Peyer's patch (tissue), 4 donors: Measurements from ENCODE around the gene INTS1. TPM values are rescaled to one million over a fixed set of nuclear protein-coding genes. Genes with fewer than 3 reads are reported as not detected.
A peak's percentile ranks its signal among the peaks of the same experiment; 100 is the strongest.

Experiments
- DNase-seq, 3 donors: peaks; one replicate each; pipeline ENCODE4 v3.0.0-alpha.2; 2017 to 2019
- H3K27ac ChIP-seq, 4 donors: fragments of 200-600 bp; sonication (generic); one replicate each; pipeline ENCODE4 v1.5.1; 2016 to 2019
- H3K27me3 ChIP-seq, 2 donors: fragments of 200-600 bp; sonication (generic); one replicate each; pipeline ENCODE4 v1.5.1; 2019
- H3K36me3 ChIP-seq, 3 donors: fragments of 200-600 bp; sonication (generic); one replicate each; pipeline ENCODE4 v1.5.1; 2016 to 2019
- H3K4me1 ChIP-seq, 4 donors: fragments of 200-600 bp; sonication (generic); one replicate each; pipeline ENCODE4 v1.5.1; 2016 to 2019
- H3K4me3 ChIP-seq, 4 donors: fragments of 200-600 bp; sonication (generic); 1 replicate in 3 of 4; 2 replicates in 1 of 4; pipeline ENCODE4 v1.5.1; 2016 to 2019; ENCODE audit warnings: mild to moderate bottlenecking in 1 of 4
- H3K9me3 ChIP-seq, 4 donors: fragments of 200-600 bp; sonication (generic); one replicate each; pipeline ENCODE4 v1.5.1; 2016 to 2019; ENCODE audit warnings: mild to moderate bottlenecking in 1 of 4
- POLR2A ChIP-seq, 2 donors: fragments of 450-650 bp; IDR thresholded peaks; one replicate each; pipeline ENCODE4 v1.5.1; 2017; ENCODE audit warnings: antibody characterized with exemption in 2 of 2, mild to moderate bottlenecking in 2 of 2, moderate library complexity in 2 of 2
- total RNA-seq, 4 donors: library from RNA; depleted of rRNA; stranded (reverse); fragments of >200 nt; gene quantifications; one replicate each; pipeline ENCODE4 v1.1.0, GENCODE V29; 2016
- TF ChIP-seq, protein P1 (sequence below), 6 experiments: fragments of 450-650 bp in 4 of 6; fragments of 200-600 bp in 2 of 6; sonication (generic) in 1 of 6; IDR thresholded peaks; one replicate each; pipeline ENCODE4 v1.5.1; 2017 to 2019; ENCODE audit warnings: antibody characterized with exemption in 6 of 6, mild to moderate bottlenecking in 3 of 6, moderate library complexity in 1 of 6

The INTS1 gene
- total RNA-seq, 4 donors from 2014 or later, result 84.4 to 192 (median 108) TPM

DNA sequence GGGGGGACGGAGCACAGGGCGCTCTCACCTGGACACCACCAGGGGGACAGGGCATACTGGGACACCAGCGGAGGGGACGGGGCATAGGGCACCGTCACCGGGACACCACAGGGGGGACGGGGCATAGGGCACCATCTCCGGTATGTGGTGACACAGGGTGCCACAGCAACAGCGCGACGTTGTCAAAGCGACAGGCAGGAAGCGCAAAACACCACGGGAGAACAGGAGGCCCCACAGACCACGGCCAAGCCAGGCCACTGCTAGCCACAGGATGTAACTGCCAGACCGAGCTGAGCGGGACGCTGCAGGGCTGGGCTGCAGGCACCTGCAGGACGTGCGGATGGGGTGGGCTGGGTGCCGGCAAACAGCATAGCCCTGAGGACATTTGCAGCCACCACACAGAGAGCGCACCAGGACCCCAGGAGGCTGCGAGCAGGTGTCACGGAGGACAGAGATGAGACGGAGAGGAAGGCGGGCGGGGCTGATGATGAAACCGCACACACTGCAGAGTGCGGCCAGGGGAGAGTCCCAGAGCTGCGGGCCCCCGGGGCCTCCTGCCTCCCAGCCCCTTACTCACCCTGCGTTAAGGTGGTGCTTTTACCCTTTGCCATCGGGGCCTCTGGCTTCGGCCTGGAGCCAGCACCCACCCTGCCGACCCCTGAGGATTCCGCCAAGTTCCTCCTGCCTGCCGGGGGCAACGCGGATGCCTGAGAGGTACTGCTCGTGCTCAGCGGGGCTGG lies 62.4 kb downstream of the INTS1 start:
- H3K4me3 ChIP-seq, result no peak overlapping the region
- H3K27me3 ChIP-seq, result no peaks in the 10 kb centered on the region
- peaks cover 0 to 69% (median 0%) of the 10 kb centered on the region in 3 donors for H3K36me3 ChIP-seq
- DNase-seq, result no peak
- TF ChIP-seq, protein P1, sequence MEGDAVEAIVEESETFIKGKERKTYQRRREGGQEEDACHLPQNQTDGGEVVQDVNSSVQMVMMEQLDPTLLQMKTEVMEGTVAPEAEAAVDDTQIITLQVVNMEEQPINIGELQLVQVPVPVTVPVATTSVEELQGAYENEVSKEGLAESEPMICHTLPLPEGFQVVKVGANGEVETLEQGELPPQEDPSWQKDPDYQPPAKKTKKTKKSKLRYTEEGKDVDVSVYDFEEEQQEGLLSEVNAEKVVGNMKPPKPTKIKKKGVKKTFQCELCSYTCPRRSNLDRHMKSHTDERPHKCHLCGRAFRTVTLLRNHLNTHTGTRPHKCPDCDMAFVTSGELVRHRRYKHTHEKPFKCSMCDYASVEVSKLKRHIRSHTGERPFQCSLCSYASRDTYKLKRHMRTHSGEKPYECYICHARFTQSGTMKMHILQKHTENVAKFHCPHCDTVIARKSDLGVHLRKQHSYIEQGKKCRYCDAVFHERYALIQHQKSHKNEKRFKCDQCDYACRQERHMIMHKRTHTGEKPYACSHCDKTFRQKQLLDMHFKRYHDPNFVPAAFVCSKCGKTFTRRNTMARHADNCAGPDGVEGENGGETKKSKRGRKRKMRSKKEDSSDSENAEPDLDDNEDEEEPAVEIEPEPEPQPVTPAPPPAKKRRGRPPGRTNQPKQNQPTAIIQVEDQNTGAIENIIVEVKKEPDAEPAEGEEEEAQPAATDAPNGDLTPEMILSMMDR (IDR thresholded peaks at IDR 0.05), result no peak
- TF ChIP-seq POLR2A (IDR thresholded peaks at IDR 0.05), result no peak
- H3K27ac ChIP-seq, result no peak overlapping the region
- no peaks in the 10 kb centered on the region for H3K9me3 ChIP-seq
- peaks cover 0 to 2% (median 0%) of the 10 kb centered on the region in 4 donors for H3K4me1 ChIP-seq

GRCh38 chr7:1440620-1441019 lies 63.6 kb downstream of the INTS1 start:
- DNase-seq, result no peak
- H3K27ac ChIP-seq, result no peak overlapping the region
- no peaks in the 10 kb centered on the region for H3K27me3 ChIP-seq
- no peaks in the 10 kb centered on the region for H3K4me1 ChIP-seq
- H3K9me3 ChIP-seq, result no peaks in the 10 kb centered on the region
- TF ChIP-seq, protein P1 (IDR thresholded peaks at IDR 0.05), result no peak
- TF ChIP-seq POLR2A (IDR thresholded peaks at IDR 0.05), result no peak
- no peak overlapping the region for H3K4me3 ChIP-seq
- H3K36me3 ChIP-seq, result peaks cover 0 to 72% (median 0%) of the 10 kb centered on the region in 3 donors

- no peak for TF ChIP-seq POLR2A (IDR thresholded peaks at IDR 0.05)
- TF ChIP-seq, protein P1 (IDR thresholded peaks at IDR 0.05), result peak in 1 of 6 experiments; percentile 34
- no peaks in the 10 kb centered on the region for H3K9me3 ChIP-seq
- H3K27me3 ChIP-seq, result no peaks in the 10 kb centered on the region
- H3K36me3 ChIP-seq, result peaks cover 0 to 63% (median 0%) of the 10 kb centered on the region in 3 donors
- H3K4me1 ChIP-seq, result no peaks in the 10 kb centered on the region
- no peak overlapping the region for H3K4me3 ChIP-seq
- DNase-seq, result no peak
- no peak overlapping the region for H3K27ac ChIP-seq
Measured at GRCh38 chr7:1439373-1440363, 64.5 kb downstream of the INTS1 start.

DNA sequence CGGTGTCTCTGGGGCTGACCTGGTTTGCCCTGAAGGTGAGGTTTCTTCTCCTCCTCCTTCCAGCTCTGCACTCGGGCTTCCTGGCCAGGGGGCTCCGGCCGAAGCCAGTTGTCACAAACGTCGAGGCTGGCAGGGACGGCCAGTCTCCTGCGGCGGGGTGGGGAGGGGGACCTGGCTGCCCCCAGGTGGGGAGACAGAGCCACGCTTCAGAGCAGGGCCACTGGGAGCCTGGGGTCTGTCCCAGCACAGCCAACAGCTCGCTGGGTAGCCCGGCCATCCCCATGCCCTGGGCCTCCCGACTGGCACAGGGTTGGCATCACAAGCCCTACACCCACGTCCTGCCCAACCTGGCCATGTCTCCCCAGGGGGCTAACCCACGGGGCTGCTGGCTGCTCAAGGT lies 65.4 kb downstream of the INTS1 start:
- Histone ChIP-seq H3K27me3 (no peaks in the 10 kb centered on the region), H3K4me1 (no peaks in the 10 kb centered on the region), H3K27ac (no peak overlapping the region), H3K4me3 (no peak overlapping the region), H3K36me3 (peaks cover 0 to 57% (median 0%) of the 10 kb centered on the region in 3 donors), H3K9me3 (no peaks in the 10 kb centered on the region)
- TF ChIP-seq POLR2A (IDR thresholded peaks at IDR 0.05), result no peak
- TF ChIP-seq, protein P1 (IDR thresholded peaks at IDR 0.05), result no peak
- DNase-seq, result no peak

GRCh38 chr7:1438208-1438607 lies 66.0 kb downstream of the INTS1 start:
- Histone ChIP-seq H3K9me3 (no peaks in the 10 kb centered on the region), H3K4me3 (no peak overlapping the region), H3K27ac (no peak overlapping the region), H3K27me3 (no peaks in the 10 kb centered on the region), H3K36me3 (peaks cover 0 to 55% (median 0%) of the 10 kb centered on the region in 3 donors), H3K4me1 (no peaks in the 10 kb centered on the region)
- TF ChIP-seq, protein P1 (IDR thresholded peaks at IDR 0.05), result no peak
- TF ChIP-seq POLR2A (IDR thresholded peaks at IDR 0.05), result no peak
- DNase-seq, result no peak
